Lung (tissue), 12 donors: ENCODE results near the gene IL21R. TPM values are rescaled to one million over a fixed set of nuclear protein-coding genes. Genes with fewer than 3 reads are reported as not detected.
"Not testable (repeated sequence)": the region's sequence is repeated elsewhere in the genome, so short reads cannot be mapped to it uniquely, and the experiment has no call there.

Experiments used
- ATAC-seq: fragments of 200-7000 bp; cut with Tn5 transposase; one replicate; pipeline ENCODE4 v1.9.1; 2020; ENCODE audit warnings: moderate number of reproducible peaks; ENCODE audit not compliant: insufficient read depth, low FRiP score
- DNase-seq, 3 donors: peaks; one replicate each; pipeline ENCODE4 v3.0.0-alpha.2; 2013 to 2017
- H3K27ac ChIP-seq, 2 donors: one replicate each; pipeline ENCODE4 v1.5.1; 2013; ENCODE audit warnings: mild to moderate bottlenecking in 2 of 2, moderate library complexity in 2 of 2, control low read depth in 1 of 2, inconsistent platforms in 1 of 2, low read depth in 1 of 2, low read length in 1 of 2
- H3K27me3 ChIP-seq, 3 donors: one replicate each; pipeline ENCODE4 v1.5.1; 2013; ENCODE audit warnings: low read length in 2 of 3; ENCODE audit not compliant: control insufficient read depth in 3 of 3, insufficient read depth in 3 of 3
- H3K36me3 ChIP-seq, 4 donors: one replicate each; pipeline ENCODE4 v1.5.1; 2013; ENCODE audit warnings: low read length in 4 of 4, mild to moderate bottlenecking in 1 of 4, moderate library complexity in 1 of 4; ENCODE audit not compliant: control insufficient read depth in 4 of 4, insufficient read depth in 4 of 4
- H3K4me1 ChIP-seq, 5 donors: one replicate each; pipeline ENCODE4 v1.5.1; 2013; ENCODE audit warnings: low read length in 5 of 5, mild to moderate bottlenecking in 2 of 5, moderate library complexity in 1 of 5; ENCODE audit not compliant: control insufficient read depth in 5 of 5, insufficient read depth in 5 of 5
- H3K4me3 ChIP-seq: one replicate; pipeline ENCODE4 v1.5.1; 2013; ENCODE audit warnings: mild to moderate bottlenecking, control low read depth, moderate library complexity
- H3K9ac ChIP-seq, 2 donors: one replicate each; pipeline ENCODE4 v1.5.1; 2013; ENCODE audit warnings: low read length in 2 of 2, control low read depth in 1 of 2; ENCODE audit not compliant: insufficient read depth in 1 of 2
- H3K9me3 ChIP-seq, 4 donors: one replicate each; pipeline ENCODE4 v1.5.1; 2013; ENCODE audit warnings: low read length in 3 of 4, mild to moderate bottlenecking in 1 of 4, moderate library complexity in 1 of 4; ENCODE audit not compliant: control insufficient read depth in 4 of 4, insufficient read depth in 3 of 4
- CTCF ChIP-seq: IDR thresholded peaks from 2 replicates; pipeline ENCODE4 v1.5.1; 2012; ENCODE audit warnings: mild to moderate bottlenecking; ENCODE audit errors: control extremely low read depth, extremely low read depth
- WGBS, 2 donors: extraction: QIAGEN DNeasy Blood & Tissue Kit; methylation state at CpG; one replicate each; pipeline ENCODE4 v1.1.7; 2013; 5-methylcytosine and 5-hydroxymethylcytosine counted together
- polyA plus RNA-seq, 2 donors: library from polyadenylated mRNA; stranded (reverse); fragments of 200-250 nt; gene quantifications; one replicate each; pipeline ENCODE4 v1.2.1, GENCODE V29; 2013
- total RNA-seq, 2 donors: library from RNA; depleted of rRNA in 1 of 2; stranded (reverse); fragments of >200 nt in 1 of 2; gene quantifications; one replicate each; pipeline ENCODE4 v1.2.1, GENCODE V29; 2014 to 2021
- donor health status: control.
- donor health status: control.
- donor health status: Bipolar disorder and iron deficiency.
- donor health status: healthy.
- donor health status: DM: yes; HTN: yes; CAD: no.

Gene IL21R
- total and polyA plus RNA-seq, 4 donors: 1.0 to 6.3 (median 4.0) TPM

GRCh38 chr16:27452569-27453493 is 50.9 kb downstream of the IL21R start:
- Histone ChIP-seq H3K9ac (no peak overlapping the region), H3K36me3 (peaks cover 0 to 4% (median 0%) of the 10 kb centered on the region in 4 donors), H3K27ac (no peak overlapping the region), H3K4me1 (peaks cover 0 to 16% (median 8%) of the 10 kb centered on the region in 5 donors), H3K9me3 (peaks cover 0 to 5% (median 0%) of the 10 kb centered on the region in 4 donors), H3K27me3 (peaks cover 0 to 4% (median 0%) of the 10 kb centered on the region in 3 donors), H3K4me3 (no peak overlapping the region)
- 75 to 84% methylated on average over 16 of the region's 16 CpGs for WGBS, 2 donors
- no peak for TF ChIP-seq CTCF
- DNase-seq: no peak
- no peak for ATAC-seq

DNA sequence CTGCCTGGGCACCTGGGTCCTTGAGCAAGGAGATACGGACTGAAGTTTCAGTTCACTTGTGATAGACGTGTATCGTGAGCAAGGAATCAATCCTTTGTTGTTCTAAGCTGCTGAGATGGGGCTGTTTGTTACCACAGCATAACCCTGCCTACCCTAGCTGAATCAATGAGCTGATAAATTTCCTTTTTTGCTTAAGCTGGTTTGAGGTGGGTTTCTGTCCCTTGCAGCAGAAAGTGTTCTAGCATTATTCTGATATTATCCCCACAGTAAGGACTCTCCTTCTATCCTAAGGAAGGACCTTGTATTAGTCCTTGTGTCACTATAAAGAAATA is 51.5 kb downstream of the IL21R start:
- Histone ChIP-seq H3K27me3 (peaks cover 0 to 4% (median 0%) of the 10 kb centered on the region in 3 donors), H3K27ac (no peak overlapping the region), H3K9me3 (peaks cover 0 to 3% (median 0%) of the 10 kb centered on the region in 4 donors), H3K4me3 (no peak overlapping the region), H3K36me3 (peaks cover 0 to 2% (median 0%) of the 10 kb centered on the region in 4 donors), H3K9ac (no peak overlapping the region), H3K4me1 (peaks cover 0 to 16% (median 8%) of the 10 kb centered on the region in 5 donors)
- ATAC-seq (no peak), DNase-seq (no peak)
- TF ChIP-seq CTCF: no peak
- 92% methylated on average over 3 of the region's 3 CpGs for WGBS, 2 donors

- ATAC-seq (no peak), DNase-seq (peak in 2 of 3 donors; percentile 14 to 58)
- peak overlapping the region in 1 of 2 donors; percentile 71 for H3K27ac ChIP-seq
- H3K36me3 ChIP-seq: peaks cover 0 to 11% (median 6%) of the 10 kb centered on the region in 4 donors
- no peak for TF ChIP-seq CTCF
- H3K9ac ChIP-seq: no peak overlapping the region
- no peak overlapping the region for H3K4me3 ChIP-seq
- H3K4me1 ChIP-seq: peaks cover 0 to 4% (median 0%) of the 10 kb centered on the region in 5 donors
- 12 to 25% methylated on average over 12 of the region's 12 CpGs for WGBS, 2 donors
- H3K9me3 ChIP-seq: no peaks in the 10 kb centered on the region
- no peaks in the 10 kb centered on the region for H3K27me3 ChIP-seq
Observed at GRCh38 chr16:27455700-27456099, 53.7 kb downstream of the IL21R start.

GRCh38 chr16:27457605-27457900 is 55.6 kb downstream of the IL21R start:
- WGBS, 2 donors: 93 to 95% methylated on average over 17 of the region's 17 CpGs
- not testable (repeated sequence) for H3K27ac ChIP-seq, H3K9ac ChIP-seq, DNase-seq, H3K4me3 ChIP-seq, H3K4me1 ChIP-seq, H3K27me3 ChIP-seq, H3K9me3 ChIP-seq, ATAC-seq
- H3K36me3 ChIP-seq: peaks cover 0 to 30% (median 14%) of the 10 kb centered on the region in 4 donors
